H9 (cell line): ENCODE data around the gene SERPINE1. TPM values are rescaled to one million over a fixed set of nuclear protein-coding genes. Genes with fewer than 3 reads are reported as not detected.
"Not testable (repeated sequence)": the region's sequence is repeated elsewhere in the genome, so short reads cannot be mapped to it uniquely, and the experiment has no call there.

Experiments used
- DNase-seq: peaks from one replicate; pipeline ENCODE4 v3.0.0-alpha.2; 2017
- H2AFZ ChIP-seq: one replicate; pipeline ENCODE4 v1.6.1; 2013; ENCODE audit warnings: mild to moderate bottlenecking, low read length, control low read depth, moderate library complexity
- H2AK5ac ChIP-seq: 2 replicates; pipeline ENCODE4 v1.6.1; 2013; ENCODE audit warnings: low read length, control low read depth, mixed read lengths; ENCODE audit not compliant: insufficient read length
- H2BK120ac ChIP-seq: one replicate; pipeline ENCODE4 v1.6.1; 2013; ENCODE audit warnings: low read depth, mild to moderate bottlenecking, low read length, control low read depth, inconsistent platforms; ENCODE audit not compliant: poor library complexity, severe bottlenecking
- H2BK12ac ChIP-seq: 2 replicates; pipeline ENCODE4 v1.6.1; 2013; ENCODE audit warnings: low read length, control low read depth, mixed read lengths, low read depth; ENCODE audit not compliant: insufficient read length
- H2BK15ac ChIP-seq: 2 replicates; pipeline ENCODE4 v1.6.1; 2013; ENCODE audit warnings: low read depth, low read length, control low read depth
- H2BK20ac ChIP-seq: one replicate; pipeline ENCODE4 v1.6.1; 2013; ENCODE audit warnings: low read depth, mild to moderate bottlenecking, low read length, control low read depth, inconsistent platforms; ENCODE audit not compliant: poor library complexity, severe bottlenecking
- H2BK5ac ChIP-seq: 2 replicates; pipeline ENCODE4 v1.6.1; 2013; ENCODE audit warnings: low read length, control low read depth, mixed read lengths; ENCODE audit not compliant: insufficient read length
- H3K14ac ChIP-seq: 2 replicates; pipeline ENCODE4 v1.6.1; 2013; ENCODE audit warnings: low read length, control low read depth; ENCODE audit not compliant: insufficient read depth
- H3K18ac ChIP-seq: 2 replicates; pipeline ENCODE4 v1.6.1; 2013; ENCODE audit warnings: low read depth, mild to moderate bottlenecking, mixed read lengths, low read length, control low read depth; ENCODE audit not compliant: insufficient read length
- H3K23ac ChIP-seq: 2 replicates; pipeline ENCODE4 v1.6.1; 2013; ENCODE audit warnings: low read length, control low read depth, mixed read lengths, low read depth; ENCODE audit not compliant: insufficient read length
- H3K23me2 ChIP-seq: 2 replicates; pipeline ENCODE4 v1.6.1; 2013; ENCODE audit warnings: low read depth, mild to moderate bottlenecking, mixed read lengths, low read length, control low read depth; ENCODE audit not compliant: insufficient read length, poor library complexity, severe bottlenecking
- H3K27ac ChIP-seq: 2 replicates; pipeline ENCODE4 v1.5.1; 2013; ENCODE audit warnings: low read length, control low read depth, mixed read lengths, low read depth; ENCODE audit not compliant: insufficient read length
- H3K27me3 ChIP-seq: 2 replicates; pipeline ENCODE4 v1.6.1; 2013; ENCODE audit warnings: low read length, control low read depth, inconsistent platforms; ENCODE audit not compliant: insufficient read depth
- H3K4ac ChIP-seq: 2 replicates; pipeline ENCODE4 v1.6.1; 2013; ENCODE audit warnings: low read depth, mild to moderate bottlenecking, control low read depth, inconsistent platforms, low read length, moderate library complexity
- H3K4me1 ChIP-seq: 2 replicates; pipeline ENCODE4 v1.6.1; 2013; ENCODE audit warnings: low read length, control low read depth, inconsistent platforms; ENCODE audit not compliant: insufficient read depth
- H3K4me2 ChIP-seq: 2 replicates; pipeline ENCODE4 v1.6.1; 2013; ENCODE audit warnings: low read length, control low read depth, mixed read lengths; ENCODE audit not compliant: insufficient read length, insufficient read depth
- H3K56ac ChIP-seq: 2 replicates; pipeline ENCODE4 v1.6.1; 2013; ENCODE audit warnings: low read depth, mild to moderate bottlenecking, mixed read lengths, low read length, control low read depth; ENCODE audit not compliant: insufficient read length
- H3K79me1 ChIP-seq: 2 replicates; pipeline ENCODE4 v1.6.1; 2013; ENCODE audit warnings: low read depth, mild to moderate bottlenecking, moderate library complexity, low read length, control low read depth, inconsistent platforms; ENCODE audit not compliant: insufficient read depth, poor library complexity, severe bottlenecking
- H3K79me2 ChIP-seq: 2 replicates; pipeline ENCODE4 v1.6.1; 2013; ENCODE audit warnings: low read length, control low read depth, inconsistent platforms; ENCODE audit not compliant: insufficient read depth
- H3K9ac ChIP-seq: 2 replicates; pipeline ENCODE4 v1.6.1; 2013; ENCODE audit warnings: low read length, control low read depth, mixed read lengths; ENCODE audit not compliant: insufficient read length; ENCODE audit errors: extremely low read depth
- H3K9me3 ChIP-seq: one replicate; pipeline ENCODE4 v1.6.1; 2013; ENCODE audit warnings: low read depth, low read length, inconsistent platforms; ENCODE audit not compliant: control insufficient read depth
- H3T11ph ChIP-seq: one replicate; pipeline ENCODE4 v1.6.1; 2013; ENCODE audit warnings: mild to moderate bottlenecking, low read length, control low read depth, inconsistent platforms
- H4K20me1 ChIP-seq: one replicate; pipeline ENCODE4 v1.6.1; 2013; ENCODE audit not compliant: control insufficient read depth, insufficient read length, insufficient read depth
- H4K5ac ChIP-seq: 2 replicates; pipeline ENCODE4 v1.6.1; 2013; ENCODE audit warnings: low read depth, mild to moderate bottlenecking, mixed read lengths, low read length, control low read depth; ENCODE audit not compliant: insufficient read length
- H4K8ac ChIP-seq: replicated peaks from 2 replicates; pipeline ENCODE4 v1.6.1; 2013; ENCODE audit warnings: low read length, control low read depth, mixed read lengths, low read depth; ENCODE audit not compliant: insufficient read length
- H4K91ac ChIP-seq: 2 replicates; pipeline ENCODE4 v1.6.1; 2013; ENCODE audit warnings: low read depth, mild to moderate bottlenecking, moderate library complexity, mixed read lengths, low read length, control low read depth; ENCODE audit not compliant: insufficient read length
- H3K27ac Mint-ChIP-seq, 3 experiments: 2 replicates in 2 of 3; 3 replicates in 1 of 3; pipeline ENCODE4 v1.8.0; 2020 to 2021; ENCODE audit warnings: mixed read lengths in 3 of 3, mild to moderate bottlenecking in 1 of 3, moderate library complexity in 1 of 3
- H3K27me3 Mint-ChIP-seq: 2 replicates; pipeline ENCODE4 v1.8.0; 2021; ENCODE audit warnings: low read depth, mild to moderate bottlenecking, moderate library complexity, mixed read lengths
- H3K36me3 Mint-ChIP-seq, 3 experiments: 2 replicates in 2 of 3; 3 replicates in 1 of 3; pipeline ENCODE4 v1.8.0; 2020 to 2021; ENCODE audit warnings: low read depth in 3 of 3, mixed read lengths in 3 of 3; ENCODE audit not compliant: insufficient read depth in 1 of 3
- H3K4me1 Mint-ChIP-seq, 2 experiments: 2 replicates each; pipeline ENCODE4 v1.8.0; 2020; ENCODE audit warnings: mixed read lengths in 2 of 2
- H3K4me3 Mint-ChIP-seq, 2 experiments: 2 replicates in 1 of 2; 3 replicates in 1 of 2; pipeline ENCODE4 v1.8.0; 2020 to 2021; ENCODE audit warnings: mild to moderate bottlenecking in 2 of 2, mixed read lengths in 2 of 2, moderate library complexity in 1 of 2
- H3K9me3 Mint-ChIP-seq, 2 experiments: 2 replicates in 1 of 2; 3 replicates in 1 of 2; pipeline ENCODE4 v1.8.0; 2020; ENCODE audit warnings: mild to moderate bottlenecking in 2 of 2, mixed read lengths in 2 of 2, moderate library complexity in 1 of 2
- WGBS: extraction: QIAGEN DNeasy Blood & Tissue Kit; methylation state at CpG from one replicate; pipeline ENCODE4 v1.1.7; 2013; ENCODE audit warnings: missing lambda C conversion rate, low lambda C conversion rate, mixed read lengths; ENCODE audit not compliant: insufficient read length; ENCODE audit errors: extremely low coverage; 5-methylcytosine and 5-hydroxymethylcytosine counted together
- total RNA-seq: library from RNA; stranded (reverse); gene quantifications from 2 replicates; pipeline ENCODE4 v1.2.1, GENCODE V29; 2021
- TF ChIP-seq, protein P1 (sequence below): fragments of 200-600 bp; sonication (generic); conservative IDR thresholded peaks from 3 replicates; pipeline ENCODE4 v1.8.0; 2021; ENCODE audit warnings: antibody characterized with exemption, mild to moderate bottlenecking

The SERPINE1 gene
- total RNA-seq, 1 experiment from 2014 or later = 11.5 TPM

GRCh38 chr7:101129603-101130117 lies 2.8 kb downstream of the SERPINE1 start:
- Mint-ChIP-seq H3K4me3 (no peak overlapping the region), H3K9me3 (peaks cover 6 to 7% of the 10 kb centered on the region in 2 experiments; a peak in 3 of 5 replicates), H3K36me3 (peaks cover 0 to 22% (median 5%) of the 10 kb centered on the region in 3 experiments; a peak in 4 of 7 replicates), H3K27ac (no peak overlapping the region), H3K4me1 (peaks cover 44 to 49% of the 10 kb centered on the region in 2 experiments), H3K27me3 (peaks cover 6% of the 10 kb centered on the region)
- H3K4ac ChIP-seq = no peak overlapping the region
- no peak overlapping the region for H3K14ac ChIP-seq
- H3K23ac ChIP-seq = no peak overlapping the region
- no peak overlapping the region for H3K56ac ChIP-seq
- DNase-seq = no peak
- H3T11ph ChIP-seq = no peak overlapping the region
- no peak overlapping the region for H4K5ac ChIP-seq
- no peak overlapping the region for H4K8ac ChIP-seq
- H2BK120ac ChIP-seq = no peak overlapping the region
- no peak overlapping the region for H4K91ac ChIP-seq
- WGBS = no CpG with 5 or more reads among the region's 3 CpGs
- H2AFZ ChIP-seq = no peak overlapping the region
- H2BK20ac ChIP-seq = no peak overlapping the region
- H3K27ac ChIP-seq = no peak overlapping the region
- H3K27me3 ChIP-seq = no peaks in the 10 kb centered on the region
- peaks cover 6% of the 10 kb centered on the region; the same call in 1 of the 2 replicates for H3K4me1 ChIP-seq
- no peaks in the 10 kb centered on the region for H3K79me2 ChIP-seq
- TF ChIP-seq, protein P1, sequence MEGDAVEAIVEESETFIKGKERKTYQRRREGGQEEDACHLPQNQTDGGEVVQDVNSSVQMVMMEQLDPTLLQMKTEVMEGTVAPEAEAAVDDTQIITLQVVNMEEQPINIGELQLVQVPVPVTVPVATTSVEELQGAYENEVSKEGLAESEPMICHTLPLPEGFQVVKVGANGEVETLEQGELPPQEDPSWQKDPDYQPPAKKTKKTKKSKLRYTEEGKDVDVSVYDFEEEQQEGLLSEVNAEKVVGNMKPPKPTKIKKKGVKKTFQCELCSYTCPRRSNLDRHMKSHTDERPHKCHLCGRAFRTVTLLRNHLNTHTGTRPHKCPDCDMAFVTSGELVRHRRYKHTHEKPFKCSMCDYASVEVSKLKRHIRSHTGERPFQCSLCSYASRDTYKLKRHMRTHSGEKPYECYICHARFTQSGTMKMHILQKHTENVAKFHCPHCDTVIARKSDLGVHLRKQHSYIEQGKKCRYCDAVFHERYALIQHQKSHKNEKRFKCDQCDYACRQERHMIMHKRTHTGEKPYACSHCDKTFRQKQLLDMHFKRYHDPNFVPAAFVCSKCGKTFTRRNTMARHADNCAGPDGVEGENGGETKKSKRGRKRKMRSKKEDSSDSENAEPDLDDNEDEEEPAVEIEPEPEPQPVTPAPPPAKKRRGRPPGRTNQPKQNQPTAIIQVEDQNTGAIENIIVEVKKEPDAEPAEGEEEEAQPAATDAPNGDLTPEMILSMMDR = no peak
- H2AK5ac ChIP-seq = no peak overlapping the region
- H3K4me2 ChIP-seq = no peak overlapping the region
- no peak overlapping the region for H3K9ac ChIP-seq
- no peaks in the 10 kb centered on the region for H4K20me1 ChIP-seq
- H2BK15ac ChIP-seq = no peak overlapping the region
- H2BK12ac ChIP-seq = no peak overlapping the region
- no peak overlapping the region for H3K18ac ChIP-seq
- H3K23me2 ChIP-seq = no peaks in the 10 kb centered on the region
- H3K79me1 ChIP-seq = no peaks in the 10 kb centered on the region
- H3K9me3 ChIP-seq = no peaks in the 10 kb centered on the region
- H2BK5ac ChIP-seq = no peak overlapping the region

- H3K9me3 Mint-ChIP-seq, H3K4me1 ChIP-seq, H3K79me1 ChIP-seq, H3K4me2 ChIP-seq, H4K20me1 ChIP-seq, H3K27me3 Mint-ChIP-seq, H2BK5ac ChIP-seq, H3K27ac ChIP-seq, H3K56ac ChIP-seq, H2AK5ac ChIP-seq, H2BK120ac ChIP-seq, H3K9me3 ChIP-seq, H3K79me2 ChIP-seq, H2BK12ac ChIP-seq, H4K91ac ChIP-seq, H2BK15ac ChIP-seq, H3K14ac ChIP-seq, H2AFZ ChIP-seq, H3K27me3 ChIP-seq, H2BK20ac ChIP-seq, H3K23ac ChIP-seq, H3K9ac ChIP-seq, H4K8ac ChIP-seq, H3K4me3 Mint-ChIP-seq, H4K5ac ChIP-seq, H3K27ac Mint-ChIP-seq, H3T11ph ChIP-seq, H3K23me2 ChIP-seq, H3K4ac ChIP-seq, H3K18ac ChIP-seq, DNase-seq: not testable (repeated sequence)
- WGBS = no CpG with 5 or more reads among the region's 18 CpGs
- H3K36me3 Mint-ChIP-seq = peaks cover 0 to 32% (median 0%) of the 10 kb centered on the region in 3 experiments; a peak in 2 of 7 replicates
- peaks cover 26 to 36% of the 10 kb centered on the region in 2 experiments for H3K4me1 Mint-ChIP-seq
Measured at GRCh38 chr7:101132626-101133600, 6.0 kb downstream of the SERPINE1 start.
